Astrocyte of the spinal cord (primary cell): ENCODE measurements around the gene DGCR2.
A peak's percentile ranks its signal among the peaks of the same experiment; 100 is the strongest.

Source experiments
- DNase-seq: peaks from one replicate; pipeline ENCODE4 v3.0.0; 2011; ENCODE audit warnings: low read depth, low spot score
- H3K4me3 ChIP-seq: 2 replicates; pipeline ENCODE4 v1.5.1; 2011; ENCODE audit warnings: low read depth, mild to moderate bottlenecking, low read length, moderate library complexity
- in situ Hi-C: cut with HindIII; loops from 2 replicates; pipeline ENCODE4 v1.10.0; 2017; ENCODE audit warnings: low sequenced_read_pairs
- TF ChIP-seq, protein P1 (sequence below): IDR thresholded peaks from 2 replicates; pipeline ENCODE4 v1.5.1; 2012; ENCODE audit warnings: low read depth, mild to moderate bottlenecking, low read length, inconsistent platforms

DGCR2 gene

DNA sequence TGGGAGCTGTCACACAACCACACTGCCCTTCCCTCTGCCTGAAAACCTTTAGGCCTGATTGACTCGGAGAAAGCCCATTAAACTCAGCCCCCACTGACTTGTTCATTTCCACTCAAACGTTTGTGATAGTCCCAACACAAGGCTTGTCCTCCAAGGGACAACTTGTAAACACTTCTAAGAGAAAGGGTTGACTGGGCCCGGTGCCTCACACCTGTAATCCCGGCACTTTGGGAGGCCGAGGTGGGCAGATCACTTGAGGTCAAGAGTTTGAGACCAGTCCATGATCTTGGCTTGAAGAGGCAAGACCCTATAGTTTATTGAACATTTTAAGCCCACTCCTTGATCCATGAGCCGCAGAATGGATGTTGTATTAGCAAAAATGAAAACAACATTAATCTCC, 122.8 kb downstream of the DGCR2 start:
- in situ Hi-C loops, result no loop called here
- no peak for DNase-seq
- H3K4me3 ChIP-seq, result no peak overlapping the region
- TF ChIP-seq, protein P1, sequence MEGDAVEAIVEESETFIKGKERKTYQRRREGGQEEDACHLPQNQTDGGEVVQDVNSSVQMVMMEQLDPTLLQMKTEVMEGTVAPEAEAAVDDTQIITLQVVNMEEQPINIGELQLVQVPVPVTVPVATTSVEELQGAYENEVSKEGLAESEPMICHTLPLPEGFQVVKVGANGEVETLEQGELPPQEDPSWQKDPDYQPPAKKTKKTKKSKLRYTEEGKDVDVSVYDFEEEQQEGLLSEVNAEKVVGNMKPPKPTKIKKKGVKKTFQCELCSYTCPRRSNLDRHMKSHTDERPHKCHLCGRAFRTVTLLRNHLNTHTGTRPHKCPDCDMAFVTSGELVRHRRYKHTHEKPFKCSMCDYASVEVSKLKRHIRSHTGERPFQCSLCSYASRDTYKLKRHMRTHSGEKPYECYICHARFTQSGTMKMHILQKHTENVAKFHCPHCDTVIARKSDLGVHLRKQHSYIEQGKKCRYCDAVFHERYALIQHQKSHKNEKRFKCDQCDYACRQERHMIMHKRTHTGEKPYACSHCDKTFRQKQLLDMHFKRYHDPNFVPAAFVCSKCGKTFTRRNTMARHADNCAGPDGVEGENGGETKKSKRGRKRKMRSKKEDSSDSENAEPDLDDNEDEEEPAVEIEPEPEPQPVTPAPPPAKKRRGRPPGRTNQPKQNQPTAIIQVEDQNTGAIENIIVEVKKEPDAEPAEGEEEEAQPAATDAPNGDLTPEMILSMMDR, result no peak

DNA sequence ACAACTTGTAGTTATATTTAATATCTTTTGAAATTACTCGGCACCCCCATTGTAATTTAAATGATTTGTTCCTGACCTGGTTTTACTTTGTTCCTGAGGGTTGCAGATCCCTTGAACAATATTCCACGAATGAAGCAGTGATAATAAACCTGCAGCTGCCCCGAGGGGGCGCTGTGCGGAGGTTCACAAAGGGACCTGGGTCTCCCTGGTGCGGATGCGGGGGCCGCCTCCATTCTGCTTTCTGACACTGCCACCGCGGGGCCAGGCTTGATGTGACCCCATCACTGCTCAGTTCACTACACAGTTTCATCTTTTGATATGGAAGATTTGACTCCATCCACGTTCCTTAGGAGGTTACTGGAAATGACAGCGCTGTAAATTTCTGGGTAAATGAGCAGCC, 123.2 kb downstream of the DGCR2 start:
- in situ Hi-C loops, result no loop called here
- TF ChIP-seq, protein P1, result peak; percentile 29
- no peak overlapping the region for H3K4me3 ChIP-seq
- DNase-seq, result no peak

DNA sequence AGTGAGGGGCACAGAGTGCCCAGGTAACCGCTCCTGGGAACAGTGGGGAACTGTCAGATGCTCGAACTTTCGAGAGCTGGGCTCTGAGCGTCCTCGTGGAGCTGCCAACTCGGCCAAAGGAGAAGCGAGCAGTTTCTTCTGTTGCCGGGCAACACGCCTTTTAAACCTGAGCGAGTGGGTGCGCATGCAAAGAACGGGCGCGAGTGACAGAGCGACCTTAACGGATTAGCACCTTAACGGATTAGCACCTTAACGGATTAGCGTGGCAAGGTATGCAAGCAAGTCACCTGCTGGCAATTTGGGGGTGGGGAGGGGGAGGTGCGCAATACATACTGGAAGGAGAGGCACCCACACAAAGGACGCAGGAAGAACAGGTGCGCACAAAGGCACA, 124.3 kb downstream of the DGCR2 start:
- DNase-seq, result no peak
- TF ChIP-seq, protein P1, result no peak
- in situ Hi-C loops, result no loop called here

DNA sequence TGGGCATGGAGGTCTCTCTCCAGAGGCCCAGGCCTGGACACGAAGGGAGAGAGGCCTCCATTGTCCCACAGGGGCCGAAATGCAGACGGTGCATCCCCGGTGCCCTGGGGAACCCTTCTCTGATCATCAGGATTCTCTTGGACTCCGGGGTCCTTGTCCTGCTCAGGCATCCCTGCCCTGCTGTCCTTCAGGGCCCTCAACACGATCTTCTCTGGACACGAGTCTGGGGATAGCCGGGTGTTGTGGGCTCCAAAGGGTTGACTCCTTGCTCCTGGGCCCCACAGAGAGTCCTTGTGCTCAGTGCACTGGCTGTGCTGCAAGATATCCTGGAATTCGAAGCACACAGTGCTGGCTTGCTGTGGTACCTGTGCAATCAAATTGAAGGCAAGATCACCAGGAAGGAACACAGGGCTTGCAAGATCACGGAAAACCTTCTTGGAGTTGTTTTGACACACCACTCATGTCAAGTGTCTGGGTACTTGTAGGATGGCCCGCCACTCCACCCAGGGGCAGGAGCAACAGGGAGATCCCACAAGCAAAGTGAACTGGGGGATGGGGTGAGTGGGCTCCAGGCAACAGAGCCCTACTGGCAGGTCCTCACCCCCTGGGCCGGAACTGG, 124.8 kb downstream of the DGCR2 start:
- in situ Hi-C loops, result no loop called here
- H3K4me3 ChIP-seq, result no peak overlapping the region
- TF ChIP-seq, protein P1, result no peak
- no peak for DNase-seq

More for the DNA sequence above, 124.3 kb downstream of the DGCR2 start:
- no peak overlapping the region for H3K4me3 ChIP-seq

DNA sequence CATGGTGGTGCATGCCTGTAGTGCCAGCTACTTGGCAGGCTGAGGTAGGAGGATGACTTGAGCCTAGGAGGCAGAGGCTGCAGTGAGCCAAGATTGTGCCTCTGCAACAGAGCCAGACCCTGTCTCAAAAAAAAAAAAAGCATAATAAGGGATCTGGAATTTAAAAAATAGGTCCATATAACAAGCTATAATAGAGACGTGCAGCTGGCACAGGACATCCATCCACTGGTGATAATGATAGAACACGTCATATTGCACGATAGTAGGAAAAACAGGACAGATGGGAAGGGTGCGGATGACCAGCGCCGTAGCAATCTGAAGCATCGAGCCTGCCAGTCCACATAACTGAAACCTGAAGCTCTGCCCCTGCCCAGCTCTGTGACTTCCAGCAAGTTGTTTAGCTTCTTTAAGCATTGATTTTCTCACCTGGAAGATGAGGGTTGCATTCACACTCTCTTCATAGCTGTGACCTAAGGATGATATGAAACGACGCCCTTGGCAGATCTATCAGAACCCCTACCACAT, 125.8 kb downstream of the DGCR2 start:
- H3K4me3 ChIP-seq, result no peak overlapping the region
- in situ Hi-C loops, result no loop called here
- TF ChIP-seq, protein P1, result no peak
- DNase-seq, result no peak

DNA sequence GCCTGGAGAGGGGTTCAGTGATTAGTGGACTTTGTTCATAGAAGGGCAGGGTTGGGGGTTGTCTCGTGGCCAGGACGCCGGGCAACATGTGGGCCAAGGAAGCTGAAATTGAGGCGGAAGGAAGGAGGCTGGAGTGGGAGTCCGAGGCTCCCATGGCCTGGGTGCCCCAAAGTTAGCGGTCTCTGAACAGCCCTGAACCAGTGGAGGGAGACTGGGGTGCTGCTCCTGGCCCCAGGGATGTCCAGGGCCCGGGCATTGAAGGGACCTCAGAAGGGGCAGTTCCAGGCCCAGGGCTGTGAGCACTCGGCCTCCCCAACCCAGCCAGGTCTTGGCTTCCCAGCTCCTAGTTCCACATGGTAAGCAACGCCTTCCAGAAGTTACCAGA, 126.9 kb downstream of the DGCR2 start:
- no peak for DNase-seq
- TF ChIP-seq, protein P1, result no peak
- in situ Hi-C loops, result no loop called here
- no peak overlapping the region for H3K4me3 ChIP-seq
